ENCODE results near the gene GDPD3. TPM values are rescaled to one million over a fixed set of nuclear protein-coding genes. Genes with fewer than 3 reads are reported as not detected.
A peak's percentile ranks its signal among the peaks of the same experiment; 100 is the strongest.

Gene GDPD3
- total RNA-seq, 4 donors from 2014 or later = 13.4 to 41.2 (median 28.1) TPM

GRCh38 chr16:30108059-30108850 is 5.1 kb downstream of the GDPD3 start:
- TF ChIP-seq POLR2A (IDR thresholded peaks at IDR 0.05) = no peak
- TF ChIP-seq CTCF (IDR thresholded peaks at IDR 0.05) = no peak
- Histone ChIP-seq H3K4me1 (peaks cover 3 to 28% (median 4%) of the 10 kb centered on the region in 3 donors), H3K27ac (no peak overlapping the region), H3K9me3 (no peaks in the 10 kb centered on the region), H3K36me3 (peaks cover 6 to 99% (median 14%) of the 10 kb centered on the region in 3 donors), H3K27me3 (no peaks in the 10 kb centered on the region), H3K4me3 (no peak overlapping the region)
- intact Hi-C loops (cut with DNase I) = no loop called here
- DNase-seq = no peak
- 92 to 94% methylated on average over 10 to 11 of the region's 15 CpGs for WGBS, 2 donors

GRCh38 chr16:30104492-30104891 is 8.8 kb downstream of the GDPD3 start:
- WGBS, 2 donors = 53 to 64% methylated on average over 3 to 6 of the region's 6 CpGs
- no peaks in the 10 kb centered on the region for H3K9me3 ChIP-seq
- peaks cover 0 to 64% (median 14%) of the 10 kb centered on the region in 3 donors for H3K36me3 ChIP-seq
- H3K4me1 ChIP-seq = peaks cover 0 to 14% (median 0%) of the 10 kb centered on the region in 3 donors
- no peak overlapping the region for H3K4me3 ChIP-seq
- intact Hi-C loops (cut with DNase I) = no loop called here
- H3K27me3 ChIP-seq = no peaks in the 10 kb centered on the region
- H3K27ac ChIP-seq = peak overlapping the region in 2 of 4 donors; percentile 2 to 3
- no peak for TF ChIP-seq POLR2A (IDR thresholded peaks at IDR 0.05)
- no peak for TF ChIP-seq CTCF (IDR thresholded peaks at IDR 0.05)
- DNase-seq = no peak

GRCh38 chr16:30104090-30104489 is 9.2 kb downstream of the GDPD3 start:
- Histone ChIP-seq H3K27ac (peak overlapping the region in 2 of 4 donors; percentile 2 to 3), H3K4me3 (no peak overlapping the region), H3K36me3 (peaks cover 0 to 60% (median 14%) of the 10 kb centered on the region in 3 donors), H3K9me3 (no peaks in the 10 kb centered on the region), H3K27me3 (no peaks in the 10 kb centered on the region), H3K4me1 (peaks cover 0 to 14% (median 0%) of the 10 kb centered on the region in 3 donors)
- intact Hi-C loops (cut with DNase I) = no loop called here
- 71% methylated on average over 4 of the region's 4 CpGs; no CpG with 5 or more reads in 1 of the 2 donors for WGBS, 2 donors
- TF ChIP-seq POLR2A (IDR thresholded peaks at IDR 0.05) (no peak), CTCF (IDR thresholded peaks at IDR 0.05) (no peak)
- no peak for DNase-seq

GRCh38 chr16:30096862-30097563 is 16.3 kb downstream of the GDPD3 start:
- no peak for DNase-seq

More at GRCh38 chr16:30096862-30097563, 16.3 kb downstream of the GDPD3 start:
- TF ChIP-seq CTCF (IDR thresholded peaks at IDR 0.05) = no peak
- no peak for TF ChIP-seq POLR2A (IDR thresholded peaks at IDR 0.05)
- Histone ChIP-seq H3K36me3 (peaks cover 5 to 26% (median 10%) of the 10 kb centered on the region in 3 donors), H3K27ac (peak overlapping the region; percentile 94 to 99 (median 98)), H3K27me3 (no peaks in the 10 kb centered on the region), H3K4me1 (peaks cover 33 to 43% (median 35%) of the 10 kb centered on the region in 3 donors), H3K9me3 (peaks cover 7 to 20% (median 7%) of the 10 kb centered on the region in 3 donors), H3K4me3 (peak overlapping the region in 3 of 4 donors; percentile 88 to 96 (median 90))
- WGBS, 2 donors = 90 to 96% methylated on average over 11 to 13 of the region's 18 CpGs
- intact Hi-C loops (cut with DNase I) = no loop called here
